GM21619 (cell line): ENCODE measurements around the gene POU6F2.
A peak's percentile ranks its signal among the peaks of the same experiment; 100 is the strongest.

Experiments
- ATAC-seq: cut with Tn5 transposase; IDR thresholded peaks from one replicate; pipeline ENCODE4 v1.9.1; 2021; ENCODE audit not compliant: unreplicated experiment

The POU6F2 gene

DNA sequence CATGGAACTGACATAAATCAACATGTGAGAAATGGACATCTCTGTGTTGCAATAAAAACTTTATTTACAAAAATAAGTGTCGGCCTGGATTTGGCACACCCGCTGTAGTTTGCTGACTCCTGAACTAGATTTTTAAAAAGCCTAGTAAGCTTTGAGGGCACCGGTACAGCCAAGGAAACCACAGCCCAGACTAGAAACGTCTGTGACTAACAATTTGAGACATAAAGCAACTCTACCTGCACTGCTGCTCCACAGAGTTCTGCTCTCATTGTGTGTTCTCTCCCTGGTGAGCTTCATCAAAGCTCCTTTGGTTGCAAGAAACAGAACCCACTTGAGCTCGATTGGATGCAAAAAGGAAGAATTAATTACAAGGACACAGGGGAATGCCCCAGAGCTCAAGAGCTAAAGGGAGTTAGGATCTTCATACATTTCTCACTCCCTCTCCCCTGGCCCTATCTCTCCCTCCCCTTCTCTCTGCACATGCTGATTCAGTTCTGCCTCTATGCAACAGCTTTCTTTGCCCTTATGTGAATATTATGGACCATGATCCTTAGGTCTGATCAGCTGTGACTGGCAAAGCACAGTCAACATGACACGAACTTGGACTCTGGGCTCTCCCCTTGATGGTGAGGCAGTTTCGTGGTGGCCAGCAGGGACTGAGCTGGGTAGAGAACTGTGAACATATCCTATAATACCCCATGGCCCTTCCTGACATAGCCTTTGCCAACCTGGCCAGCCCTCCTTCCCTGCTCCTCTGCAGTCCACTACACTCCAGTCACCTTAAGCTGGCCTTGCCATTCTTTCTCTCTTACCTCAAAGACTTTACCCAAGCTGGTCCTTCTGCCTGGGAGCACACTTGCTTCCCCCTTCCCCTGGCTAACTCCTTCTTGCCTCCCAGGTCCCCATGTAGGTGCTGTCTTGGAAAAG is 511.0 kb downstream of the POU6F2 start:
- no peak for ATAC-seq

DNA sequence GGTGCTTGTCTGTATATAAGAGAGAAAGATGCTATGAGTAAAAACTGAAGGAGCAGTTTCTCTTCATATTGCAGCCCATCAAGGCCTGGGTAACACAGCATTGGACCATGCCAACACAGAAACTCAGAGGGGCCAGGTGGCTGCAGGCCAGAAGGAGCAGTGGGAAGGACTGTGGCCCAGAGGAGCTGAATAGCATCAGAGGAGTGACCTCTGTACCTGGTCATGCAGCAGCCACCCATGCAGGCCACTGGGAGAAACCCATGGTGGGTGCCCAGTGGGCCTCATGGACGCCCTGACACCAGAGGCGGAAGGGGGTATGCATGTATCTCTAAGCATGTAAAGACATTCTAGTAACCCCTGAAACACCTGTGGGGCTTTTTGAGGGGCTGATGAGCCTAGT is 512.6 kb downstream of the POU6F2 start:
- no peak for ATAC-seq

DNA sequence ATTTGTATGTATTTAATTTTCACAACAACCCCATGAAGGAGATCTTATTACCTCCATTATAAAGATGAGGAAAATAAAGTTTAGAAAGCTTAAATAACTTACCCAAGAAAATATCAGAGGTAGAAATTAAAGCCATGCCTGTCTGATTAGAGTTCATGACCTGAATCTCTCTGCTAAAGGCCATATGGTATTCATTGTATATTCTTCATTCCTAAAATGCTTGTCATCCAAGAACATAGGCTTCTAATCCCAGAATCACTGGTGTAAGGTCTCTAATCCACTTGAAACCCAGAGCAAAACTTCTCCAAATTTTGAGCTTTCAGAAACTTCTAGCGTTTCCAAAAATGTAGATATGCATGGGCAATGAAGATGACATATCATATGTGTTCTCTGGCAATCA is 516.2 kb downstream of the POU6F2 start:
- ATAC-seq: no peak

DNA sequence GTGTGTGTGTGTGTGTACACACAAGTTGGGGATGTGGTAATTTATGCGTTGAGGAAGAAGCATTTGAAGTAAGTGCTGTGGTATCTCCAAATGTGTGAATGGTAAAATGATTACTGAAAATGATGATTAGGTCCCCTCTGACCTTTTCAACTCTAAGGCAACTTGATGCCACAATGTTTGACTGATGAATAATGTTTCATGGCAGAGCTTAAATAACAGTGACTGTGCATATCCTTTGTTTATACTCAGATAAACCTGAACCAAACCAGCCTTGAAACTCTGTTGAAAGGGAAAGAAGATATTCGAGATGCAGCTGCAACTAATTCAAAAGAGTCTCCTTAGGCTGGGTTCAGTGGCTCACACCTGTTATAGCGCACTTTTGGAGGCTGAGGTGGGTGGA is 523.6 kb downstream of the POU6F2 start:
- ATAC-seq: no peak

DNA sequence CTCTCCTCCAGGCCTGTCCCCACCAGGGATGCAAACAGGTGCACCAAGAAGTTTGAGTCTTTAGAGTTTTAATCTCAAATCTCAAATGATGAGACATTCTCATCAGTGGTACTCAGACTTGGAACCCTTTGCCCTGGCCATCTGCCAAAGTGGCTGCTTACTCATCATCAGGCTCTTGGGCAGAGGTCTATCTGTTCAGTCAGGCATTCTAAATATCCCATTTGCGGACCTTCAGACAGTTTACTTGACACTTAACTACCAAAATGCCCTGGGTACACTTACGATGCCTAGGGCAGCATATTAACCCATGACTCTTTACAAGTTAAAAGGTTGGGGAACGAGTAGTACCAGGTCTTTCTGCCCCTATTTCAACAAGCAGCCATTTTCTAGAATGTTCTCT is 527.3 kb downstream of the POU6F2 start:
- no peak for ATAC-seq

DNA sequence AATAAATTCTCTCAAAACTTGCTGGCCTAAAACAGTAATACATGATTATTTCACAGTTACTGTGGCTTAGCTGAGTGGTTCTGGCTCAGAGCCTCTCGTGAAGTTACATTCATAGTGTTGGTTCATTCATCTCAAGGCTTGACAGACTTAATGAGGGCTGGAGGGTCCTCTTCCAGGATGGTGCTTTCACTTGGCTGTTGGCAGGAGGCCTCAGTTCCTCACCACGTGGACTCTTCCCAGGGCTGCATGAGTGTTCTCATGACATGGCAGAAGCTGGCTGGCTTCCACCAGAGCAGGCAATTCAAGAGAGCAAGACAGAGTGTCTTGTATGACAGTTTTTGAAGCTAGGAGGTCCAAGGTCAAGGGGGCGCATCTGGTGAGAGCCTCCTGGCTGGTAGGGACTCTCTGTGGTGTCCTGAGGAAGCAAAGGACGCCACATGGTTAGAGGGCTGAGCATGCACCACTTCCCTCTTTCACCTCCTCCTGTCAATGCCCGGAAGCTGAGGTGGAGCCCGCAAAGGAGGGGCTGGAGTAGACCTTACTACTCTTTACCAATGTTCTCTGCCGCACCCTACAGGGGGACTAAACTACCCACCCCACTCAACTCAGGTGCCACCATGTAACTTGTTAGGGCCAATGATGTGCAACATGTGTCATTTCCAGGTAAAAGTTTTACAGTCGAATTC is 530.3 kb downstream of the POU6F2 start:
- peak; percentile 83 for ATAC-seq

DNA sequence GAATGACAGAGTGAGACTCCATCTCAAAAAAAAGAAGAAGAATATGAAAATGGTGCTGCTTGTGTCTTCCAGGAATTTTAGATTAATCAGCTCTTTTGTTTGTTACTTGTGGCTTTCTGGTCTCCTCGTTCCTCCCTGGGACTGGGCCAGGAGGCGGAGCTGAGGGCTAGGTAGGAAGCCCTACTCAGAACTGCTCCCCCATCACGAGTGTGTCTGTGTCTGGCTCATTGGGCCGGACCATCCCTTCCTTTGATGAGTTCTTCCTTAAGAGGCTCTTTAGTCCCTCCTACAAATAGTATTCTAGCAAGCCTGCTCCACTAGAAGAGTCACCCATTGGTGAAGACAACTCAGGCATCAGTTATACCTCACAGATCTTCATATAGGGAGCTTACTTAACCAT is 531.7 kb downstream of the POU6F2 start:
- ATAC-seq: no peak

DNA sequence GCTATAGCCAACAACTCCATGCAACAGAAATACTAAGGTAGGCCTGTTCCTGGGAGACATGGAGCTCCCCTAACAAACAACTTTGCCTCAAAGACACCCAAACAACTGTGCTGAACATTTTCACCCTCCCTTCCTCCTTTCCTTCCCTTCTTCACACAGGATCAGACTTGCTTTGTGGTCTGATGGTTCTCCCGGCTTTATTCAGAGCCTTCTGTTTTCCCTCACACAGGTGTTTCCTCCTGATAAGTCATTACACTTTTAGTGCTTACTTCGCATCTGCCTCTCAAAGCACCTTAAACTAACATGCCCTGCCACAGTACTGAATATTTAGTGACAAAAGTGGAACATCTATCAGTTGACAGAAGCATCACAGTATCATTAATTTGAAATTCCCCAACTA is 532.2 kb downstream of the POU6F2 start:
- ATAC-seq: no peak

DNA sequence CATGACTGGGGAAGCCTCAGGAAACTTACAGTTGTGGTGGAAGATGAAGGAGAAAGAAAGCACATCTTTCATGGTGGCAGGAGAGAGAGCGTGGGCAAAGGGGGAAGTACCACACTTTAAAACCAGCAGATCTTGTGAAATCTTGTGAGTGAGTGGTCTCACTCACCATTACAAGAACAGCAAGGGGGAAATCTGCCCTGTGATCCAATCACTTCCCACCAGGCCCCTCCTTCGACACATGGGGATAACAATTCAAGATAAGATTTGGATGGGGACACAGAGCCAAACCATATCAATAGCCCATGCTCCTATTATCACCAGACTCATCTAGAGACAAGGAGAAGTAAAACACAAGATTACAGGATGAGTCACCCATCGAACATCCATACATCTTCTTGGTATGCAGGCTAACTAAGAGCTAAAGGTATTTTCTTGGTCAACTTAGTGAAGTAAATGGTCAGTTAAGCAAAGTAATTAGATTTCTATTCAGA is 533.2 kb downstream of the POU6F2 start:
- ATAC-seq: no peak

DNA sequence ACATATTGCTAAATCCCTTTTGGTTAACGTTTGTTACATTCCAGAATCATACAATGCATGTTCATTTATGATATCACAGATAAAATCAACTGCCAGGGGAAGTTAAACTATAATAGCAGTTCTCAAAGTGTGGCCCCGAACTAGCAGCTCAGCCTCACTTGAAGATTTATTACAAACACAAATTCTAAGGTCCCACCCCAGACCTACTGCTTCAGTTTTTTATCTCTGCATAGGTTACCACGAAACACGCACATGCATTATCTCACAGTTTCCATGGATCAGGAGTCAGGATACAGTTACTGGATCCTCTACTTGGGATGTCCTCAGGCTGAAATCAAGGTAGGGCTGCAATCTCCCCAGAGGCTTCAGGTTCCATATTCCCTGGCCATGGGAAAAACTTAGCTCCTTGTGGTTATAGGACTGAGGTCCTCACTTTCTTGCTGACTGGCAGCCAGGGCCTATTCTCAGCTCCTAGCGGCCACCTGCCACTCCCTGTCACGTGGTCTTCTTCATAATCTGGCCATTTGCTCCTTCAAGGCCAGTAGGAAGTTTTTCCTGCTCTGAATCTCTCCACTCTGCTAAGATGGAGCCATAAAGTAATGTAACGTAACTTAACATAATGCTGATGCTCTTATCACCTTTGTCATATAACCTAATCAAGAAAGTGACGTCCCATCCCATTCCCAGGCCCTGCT is 538.0 kb downstream of the POU6F2 start:
- ATAC-seq: no peak

DNA sequence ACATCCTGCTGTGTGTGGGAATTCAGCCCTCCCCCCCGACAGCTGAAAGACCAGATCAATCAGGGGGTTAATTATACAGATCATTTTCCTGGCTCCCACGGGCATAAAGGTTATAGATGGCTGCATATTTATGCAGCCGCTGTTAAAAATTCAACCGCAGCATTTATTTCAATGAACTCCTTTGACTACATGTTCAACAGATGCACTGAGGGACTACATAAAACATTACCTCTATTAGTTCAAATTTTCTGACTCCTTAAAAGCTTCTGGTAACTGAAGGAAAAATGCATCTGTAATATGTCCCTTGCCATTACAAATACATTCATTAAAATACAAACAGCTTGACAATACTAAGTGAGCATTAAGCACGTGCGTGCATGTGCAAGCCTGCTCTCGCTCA is 538.8 kb downstream of the POU6F2 start:
- ATAC-seq: no peak

DNA sequence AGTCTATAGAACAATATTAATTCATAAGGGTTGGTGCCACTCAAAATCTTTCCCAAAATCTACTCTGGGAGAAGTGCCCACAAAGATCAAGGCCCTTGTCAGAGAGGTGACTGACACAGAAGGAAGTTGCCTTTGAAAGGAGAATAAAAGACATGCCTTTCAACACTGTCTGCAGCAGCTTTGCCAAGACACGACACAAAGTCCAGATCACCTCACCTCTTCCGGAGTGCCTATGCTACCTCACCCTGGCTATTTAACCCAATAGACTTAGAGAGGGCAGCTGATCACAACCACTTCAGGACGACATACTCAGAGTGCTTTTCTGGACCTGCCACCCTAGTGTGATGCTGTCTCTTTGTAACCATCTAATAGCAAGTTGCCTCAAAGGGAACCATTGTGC is 539.5 kb downstream of the POU6F2 start:
- no peak for ATAC-seq
